ENCODE measurements around the gene TSPO. TPM values are rescaled to one million over a fixed set of nuclear protein-coding genes. Genes with fewer than 3 reads are reported as not detected.
A peak's percentile ranks its signal among the peaks of the same experiment; 100 is the strongest.

The TSPO gene
- total and polyA plus RNA-seq, 9 of the 15 experiments (the other 6 are each of a cell fraction or from before 2014, with no cell fraction given) = 4.9 to 126 (median 25.3) TPM

- TF ChIP-seq RAD21 (CRISPR knock-in tag; conservative IDR thresholded peaks at IDR 0.05 in 1 of 2, IDR thresholded peaks at IDR 0.05 in 1 of 2) (peak in 1 of 2 experiments; percentile 32; a peak in 2 of 4 replicates), DMBX1 (CRISPR knock-in tag; IDR thresholded peaks at IDR 0.05; ENCODE audit: borderline replicate concordance) (no peak), HLTF (IDR thresholded peaks at IDR 0.05) (no peak), CUX1 (CRISPR knock-in tag; IDR thresholded peaks at IDR 0.05) (no peak)
Measured at GRCh38 chr22:43136255-43136654, 15.1 kb upstream of the TSPO start (continued).

GRCh38 chr22:43136801-43137200 is 14.6 kb upstream of the TSPO start:
- intact Hi-C loops (cut with micrococcal nuclease) = no loop called here
- WGBS (ENCODE audit: insufficient coverage, low coverage, missing lambda C conversion rate) = 82% methylated on average over 7 of the region's 10 CpGs
- ATAC-seq (no peak), DNase-seq (ENCODE audit: extremely low read depth in 1 of 4, low spot score in 3 of 4) (no peak), FAIRE-seq (no peak)
- no peaks in the 10 kb centered on the region; a peak in 2 of 5 replicates for H3K4me1 ChIP-seq (replicated peaks in 1 of 2; ENCODE audit: control insufficient read depth in 2 of 2, insufficient read depth in 2 of 2, low read length in 2 of 2)
- no TSS peak for BruUV-seq (replicated peaks)
- in situ Hi-C loops (cut with MboI) = no loop called here
- ChIA-PET POLR2A (no interaction called here), CTCF (ENCODE audit: low intra/inter-chr PET ratio) (no interaction called here)
- H3K9ac ChIP-seq (ENCODE audit: insufficient read depth in 1 of 2, low read depth in 2 of 2, low read length in 2 of 2) = no peak overlapping the region
- H4K20me1 ChIP-seq (replicated peaks; ENCODE audit: control insufficient read depth, insufficient read depth, low read length) = no peaks in the 10 kb centered on the region
- H3K79me2 ChIP-seq (ENCODE audit: control insufficient read depth, insufficient read depth, low read length) = peaks cover 9% of the 10 kb centered on the region
- TF ChIP-seq MCM7 (IDR thresholded peaks at IDR 0.05) = no peak
- no peak for TF ChIP-seq FOXO4 (CRISPR knock-in tag; IDR thresholded peaks at IDR 0.05)
- TF ChIP-seq LCOR (CRISPR knock-in tag; IDR thresholded peaks at IDR 0.05) = no peak
- no peak for TF ChIP-seq SUPT5H (IDR thresholded peaks at IDR 0.05)
- no peak for TF ChIP-seq HNRNPUL1 (IDR thresholded peaks at IDR 0.05; ENCODE audit: low read length)
- no peak for TF ChIP-seq SIN3A (IDR thresholded peaks at IDR 0.05; ENCODE audit: borderline replicate concordance in 2 of 2, control insufficient read depth in 1 of 2, low read depth in 2 of 2, low read length in 2 of 2)
- TF ChIP-seq SRSF7 (optimal IDR thresholded peaks at IDR 0.05; ENCODE audit: low read depth, low read length) = no peak
- TF ChIP-seq IRF1 (CRISPR knock-in tag; IDR thresholded peaks at IDR 0.05; ENCODE audit: borderline replicate concordance) = no peak
- TF ChIP-seq MAFF (IDR thresholded peaks at IDR 0.05; ENCODE audit: low read length) = no peak
- H3K36me3 ChIP-seq (ENCODE audit: control insufficient read depth, insufficient read depth, low read length) = peaks cover 91% of the 10 kb centered on the region
- no peaks in the 10 kb centered on the region for H3K9me3 ChIP-seq (replicated peaks; ENCODE audit: control insufficient read depth, insufficient read depth, low read depth, low read length)
- H3K9me1 ChIP-seq (ENCODE audit: control insufficient read depth, insufficient read depth, low read length) = no peaks in the 10 kb centered on the region
- H3K27ac ChIP-seq (ENCODE audit: extremely low read depth, low read depth, low read length) = no peak overlapping the region
- H2AFZ ChIP-seq (ENCODE audit: low read depth, low read length) = no peak overlapping the region
- no peaks in the 10 kb centered on the region for H3K27me3 ChIP-seq (ENCODE audit: control insufficient read depth in 2 of 2, insufficient read depth in 2 of 2, low read length in 2 of 2)
- H3K4me3 ChIP-seq = no peak overlapping the region
- H3K4me2 ChIP-seq (ENCODE audit: insufficient read depth, low read length) = no peak overlapping the region
